Lung (tissue), 12 donors: ENCODE measurements around the gene MLLT1. TPM values are rescaled to one million over a fixed set of nuclear protein-coding genes. Genes with fewer than 3 reads are reported as not detected.
A peak's percentile ranks its signal among the peaks of the same experiment; 100 is the strongest.

Experiments
- ATAC-seq: fragments of 200-7000 bp; cut with Tn5 transposase; one replicate; pipeline ENCODE4 v1.9.1; 2020; ENCODE audit warnings: moderate number of reproducible peaks; ENCODE audit not compliant: insufficient read depth, low FRiP score
- DNase-seq, 3 donors: peaks; one replicate each; pipeline ENCODE4 v3.0.0-alpha.2; 2013 to 2017
- H3K27ac ChIP-seq, 2 donors: one replicate each; pipeline ENCODE4 v1.5.1; 2013; ENCODE audit warnings: mild to moderate bottlenecking in 2 of 2, moderate library complexity in 2 of 2, control low read depth in 1 of 2, inconsistent platforms in 1 of 2, low read depth in 1 of 2, low read length in 1 of 2
- H3K27me3 ChIP-seq, 3 donors: one replicate each; pipeline ENCODE4 v1.5.1; 2013; ENCODE audit warnings: low read length in 2 of 3; ENCODE audit not compliant: control insufficient read depth in 3 of 3, insufficient read depth in 3 of 3
- H3K36me3 ChIP-seq, 4 donors: one replicate each; pipeline ENCODE4 v1.5.1; 2013; ENCODE audit warnings: low read length in 4 of 4, mild to moderate bottlenecking in 1 of 4, moderate library complexity in 1 of 4; ENCODE audit not compliant: control insufficient read depth in 4 of 4, insufficient read depth in 4 of 4
- H3K4me1 ChIP-seq, 5 donors: one replicate each; pipeline ENCODE4 v1.5.1; 2013; ENCODE audit warnings: low read length in 5 of 5, mild to moderate bottlenecking in 2 of 5, moderate library complexity in 1 of 5; ENCODE audit not compliant: control insufficient read depth in 5 of 5, insufficient read depth in 5 of 5
- H3K4me3 ChIP-seq: one replicate; pipeline ENCODE4 v1.5.1; 2013; ENCODE audit warnings: mild to moderate bottlenecking, control low read depth, moderate library complexity
- H3K9ac ChIP-seq, 2 donors: one replicate each; pipeline ENCODE4 v1.5.1; 2013; ENCODE audit warnings: low read length in 2 of 2, control low read depth in 1 of 2; ENCODE audit not compliant: insufficient read depth in 1 of 2
- H3K9me3 ChIP-seq, 4 donors: one replicate each; pipeline ENCODE4 v1.5.1; 2013; ENCODE audit warnings: low read length in 3 of 4, mild to moderate bottlenecking in 1 of 4, moderate library complexity in 1 of 4; ENCODE audit not compliant: control insufficient read depth in 4 of 4, insufficient read depth in 3 of 4
- WGBS, 2 donors: extraction: QIAGEN DNeasy Blood & Tissue Kit; methylation state at CpG; one replicate each; pipeline ENCODE4 v1.1.7; 2013; 5-methylcytosine and 5-hydroxymethylcytosine counted together
- polyA plus RNA-seq, 2 donors: library from polyadenylated mRNA; stranded (reverse); fragments of 200-250 nt; gene quantifications; one replicate each; pipeline ENCODE4 v1.2.1, GENCODE V29; 2013
- total RNA-seq, 2 donors: library from RNA; depleted of rRNA in 1 of 2; stranded (reverse); fragments of >200 nt in 1 of 2; gene quantifications; one replicate each; pipeline ENCODE4 v1.2.1, GENCODE V29; 2014 to 2021
- TF ChIP-seq, protein P1 (sequence below): IDR thresholded peaks from 2 replicates; pipeline ENCODE4 v1.5.1; 2012; ENCODE audit warnings: mild to moderate bottlenecking; ENCODE audit errors: control extremely low read depth, extremely low read depth
- donor health status: control.
- donor health status: control.
- donor health status: Bipolar disorder and iron deficiency.
- donor health status: healthy.
- donor health status: DM: yes; HTN: yes; CAD: no.

Gene MLLT1
- total and polyA plus RNA-seq, 4 donors, result 24.8 to 120 (median 36.2) TPM

DNA sequence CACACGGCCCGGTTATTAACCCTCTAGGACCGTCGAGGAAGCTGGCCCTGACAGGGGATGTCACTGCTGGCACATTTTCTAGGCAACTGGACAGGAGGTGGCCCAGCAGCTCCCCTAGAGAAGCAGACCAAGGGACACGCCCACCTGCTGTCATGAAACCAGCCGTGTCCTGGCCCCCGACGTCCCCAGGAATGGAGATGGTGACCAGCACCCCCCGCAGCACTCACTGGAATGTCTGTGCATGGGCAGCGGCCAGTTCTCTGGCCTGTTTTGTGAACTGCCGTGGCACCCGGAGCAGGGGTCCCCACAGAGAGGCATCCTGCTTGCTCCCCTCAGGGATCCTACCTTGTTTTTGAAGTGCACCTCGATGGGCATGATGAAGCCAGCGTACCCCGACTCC, 17.9 kb downstream of the MLLT1 start:
- ATAC-seq, result no peak
- no peak for DNase-seq
- TF ChIP-seq, protein P1, sequence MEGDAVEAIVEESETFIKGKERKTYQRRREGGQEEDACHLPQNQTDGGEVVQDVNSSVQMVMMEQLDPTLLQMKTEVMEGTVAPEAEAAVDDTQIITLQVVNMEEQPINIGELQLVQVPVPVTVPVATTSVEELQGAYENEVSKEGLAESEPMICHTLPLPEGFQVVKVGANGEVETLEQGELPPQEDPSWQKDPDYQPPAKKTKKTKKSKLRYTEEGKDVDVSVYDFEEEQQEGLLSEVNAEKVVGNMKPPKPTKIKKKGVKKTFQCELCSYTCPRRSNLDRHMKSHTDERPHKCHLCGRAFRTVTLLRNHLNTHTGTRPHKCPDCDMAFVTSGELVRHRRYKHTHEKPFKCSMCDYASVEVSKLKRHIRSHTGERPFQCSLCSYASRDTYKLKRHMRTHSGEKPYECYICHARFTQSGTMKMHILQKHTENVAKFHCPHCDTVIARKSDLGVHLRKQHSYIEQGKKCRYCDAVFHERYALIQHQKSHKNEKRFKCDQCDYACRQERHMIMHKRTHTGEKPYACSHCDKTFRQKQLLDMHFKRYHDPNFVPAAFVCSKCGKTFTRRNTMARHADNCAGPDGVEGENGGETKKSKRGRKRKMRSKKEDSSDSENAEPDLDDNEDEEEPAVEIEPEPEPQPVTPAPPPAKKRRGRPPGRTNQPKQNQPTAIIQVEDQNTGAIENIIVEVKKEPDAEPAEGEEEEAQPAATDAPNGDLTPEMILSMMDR, result no peak
- 67 to 84% methylated on average over 15 of the region's 15 CpGs for WGBS, 2 donors
- Histone ChIP-seq H3K36me3 (peaks cover 6 to 41% (median 31%) of the 10 kb centered on the region in 4 donors), H3K9me3 (no peaks in the 10 kb centered on the region), H3K4me3 (no peak overlapping the region), H3K9ac (no peak overlapping the region), H3K4me1 (peaks cover 0 to 20% (median 5%) of the 10 kb centered on the region in 5 donors), H3K27me3 (no peaks in the 10 kb centered on the region), H3K27ac (peak overlapping the region in 1 of 2 donors; percentile 28)

DNA sequence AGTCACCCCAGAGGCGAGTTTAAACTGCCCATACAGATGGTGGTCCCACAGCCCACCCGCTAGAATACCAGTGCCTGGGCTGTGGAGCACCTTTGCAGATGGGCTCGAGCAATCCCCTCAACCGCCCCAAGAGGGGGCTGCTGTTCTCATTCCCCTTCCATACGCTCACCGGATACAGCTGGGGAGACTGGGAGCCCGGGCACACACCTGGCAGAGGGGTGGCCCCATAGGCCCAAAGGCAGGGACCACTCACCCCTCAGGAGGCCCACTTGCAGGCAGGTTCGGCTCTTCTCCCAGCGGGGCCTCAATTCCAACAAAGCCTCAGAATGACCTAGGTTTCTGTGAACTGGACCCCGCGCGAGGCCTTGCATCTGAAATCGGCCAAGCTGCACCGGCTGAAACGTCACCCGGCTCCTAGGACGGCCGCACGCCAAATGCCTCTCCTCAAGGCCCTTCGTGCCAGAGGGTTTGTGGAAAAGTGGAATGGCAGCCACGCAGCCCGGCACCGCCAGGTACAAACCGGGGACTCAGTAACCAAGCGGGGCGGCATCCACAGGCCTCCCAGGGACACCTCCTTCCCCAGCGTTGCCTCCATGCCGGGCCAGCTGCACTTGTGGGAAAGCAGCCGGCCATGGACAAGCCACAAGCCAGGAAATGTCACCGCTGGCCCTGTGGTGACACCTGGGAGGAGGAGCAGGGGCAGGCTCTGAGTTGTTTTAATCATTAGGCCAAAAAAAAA, 18.7 kb downstream of the MLLT1 start:
- ATAC-seq (no peak), DNase-seq (no peak)
- H3K4me3 ChIP-seq, result no peak overlapping the region
- peak overlapping the region in 1 of 2 donors; percentile 42 for H3K27ac ChIP-seq
- no peak overlapping the region for H3K9ac ChIP-seq
- no peaks in the 10 kb centered on the region for H3K27me3 ChIP-seq
- peaks cover 0 to 20% (median 5%) of the 10 kb centered on the region in 5 donors for H3K4me1 ChIP-seq
- peaks cover 6 to 41% (median 30%) of the 10 kb centered on the region in 4 donors for H3K36me3 ChIP-seq
- H3K9me3 ChIP-seq, result no peaks in the 10 kb centered on the region
- TF ChIP-seq, protein P1, result no peak
- WGBS, 2 donors, result 82 to 87% methylated on average over 30 of the region's 30 CpGs

DNA sequence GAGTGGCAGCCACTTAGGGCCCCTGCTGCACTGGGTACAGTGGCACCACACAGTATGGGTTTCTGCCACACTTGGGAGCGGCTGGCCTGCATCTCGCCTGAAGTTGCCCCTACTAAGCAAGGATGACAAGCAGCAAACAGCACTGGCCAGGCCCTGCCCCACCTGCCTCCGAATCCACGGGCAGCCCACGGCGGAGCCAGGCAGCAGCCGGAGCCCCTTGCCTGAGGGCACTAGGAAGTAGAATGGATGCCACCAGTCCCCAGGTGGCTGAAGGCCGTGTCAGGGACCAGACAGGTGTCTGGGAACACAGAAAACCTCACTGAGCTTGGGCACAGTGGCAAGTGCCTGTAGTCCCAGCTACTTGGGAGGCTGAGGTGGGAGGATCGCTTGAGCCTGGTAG, 19.4 kb downstream of the MLLT1 start:
- Histone ChIP-seq H3K36me3 (peaks cover 6 to 38% (median 30%) of the 10 kb centered on the region in 4 donors), H3K9me3 (no peaks in the 10 kb centered on the region), H3K4me1 (peaks cover 0 to 20% (median 5%) of the 10 kb centered on the region in 5 donors), H3K27ac (no peak overlapping the region), H3K9ac (no peak overlapping the region), H3K27me3 (no peaks in the 10 kb centered on the region), H3K4me3 (no peak overlapping the region)
- DNase-seq, result no peak
- ATAC-seq, result no peak
- TF ChIP-seq, protein P1, result no peak
- 92 to 99% methylated on average over 9 of the region's 9 CpGs for WGBS, 2 donors
